RCC 7860 (cell line): ENCODE data around the gene USP7.
"Not testable (repeated sequence)": the region's sequence is repeated elsewhere in the genome, so short reads cannot be mapped to it uniquely, and the experiment has no call there.

Experiments used
- DNase-seq: peaks from one replicate; pipeline ENCODE4 v3.0.0-alpha.2; 2015; ENCODE audit warnings: low spot score
- FAIRE-seq: peaks from 2 replicates; lab custom pipeline; 2012; peaks lifted over from hg19 to GRCh38; lab: Jason Lieb, UNC

Gene USP7

DNA sequence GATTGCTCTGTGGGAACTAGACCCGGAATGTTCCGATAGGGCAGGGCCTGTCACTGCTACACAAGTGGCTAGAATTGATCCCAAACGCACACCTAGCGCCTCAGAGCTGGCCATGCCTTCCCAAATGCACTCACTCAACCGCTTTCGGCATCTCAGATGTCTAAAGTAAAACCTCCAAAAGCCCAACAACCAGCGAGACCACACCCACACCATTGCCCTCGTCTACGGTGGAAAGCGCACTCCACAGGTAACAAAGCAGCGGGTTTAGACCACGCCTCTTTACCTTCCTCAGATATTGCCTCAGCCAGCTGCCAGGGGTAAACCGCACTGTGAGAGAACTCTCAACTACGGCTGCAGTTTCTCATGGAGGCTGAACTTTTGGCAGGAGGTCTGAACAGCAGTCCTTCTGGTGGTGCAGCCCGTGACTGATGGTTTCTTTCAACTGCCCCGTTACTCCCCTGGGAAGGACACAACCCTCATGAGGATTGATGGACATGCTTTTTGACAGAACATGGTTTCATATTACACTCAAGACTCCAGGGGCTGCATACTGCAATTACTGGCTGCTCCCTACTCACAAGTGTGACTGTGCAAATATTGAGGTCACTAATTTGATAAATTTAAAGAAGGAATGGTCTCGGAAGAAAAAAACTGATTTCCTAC is 34.5 kb downstream of the USP7 start:
- no peak for DNase-seq
- FAIRE-seq, result no peak

DNA sequence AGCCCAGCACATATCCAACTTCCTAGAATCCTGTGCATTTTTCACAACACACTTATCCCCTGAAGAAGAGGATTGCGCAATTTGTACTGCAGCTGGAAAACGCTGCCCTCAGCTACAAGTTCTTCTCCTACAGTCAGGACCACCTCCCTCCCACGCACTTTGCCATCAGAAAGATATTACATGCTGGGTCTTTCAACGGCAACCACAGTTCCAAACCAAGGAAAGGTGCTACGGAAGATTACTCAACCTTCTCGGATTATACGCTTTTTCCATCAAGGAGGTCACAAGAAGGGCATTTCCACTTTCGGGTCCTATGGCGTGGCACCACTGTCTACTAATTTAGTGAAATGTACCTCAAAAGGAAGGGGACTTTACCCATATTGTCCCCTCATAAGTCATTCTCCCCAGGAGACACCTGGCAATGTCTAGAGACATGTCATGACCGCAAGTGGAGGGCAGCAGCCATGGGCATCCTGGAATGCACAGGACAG is 35.2 kb downstream of the USP7 start:
- FAIRE-seq, result no peak
- no peak for DNase-seq

DNA sequence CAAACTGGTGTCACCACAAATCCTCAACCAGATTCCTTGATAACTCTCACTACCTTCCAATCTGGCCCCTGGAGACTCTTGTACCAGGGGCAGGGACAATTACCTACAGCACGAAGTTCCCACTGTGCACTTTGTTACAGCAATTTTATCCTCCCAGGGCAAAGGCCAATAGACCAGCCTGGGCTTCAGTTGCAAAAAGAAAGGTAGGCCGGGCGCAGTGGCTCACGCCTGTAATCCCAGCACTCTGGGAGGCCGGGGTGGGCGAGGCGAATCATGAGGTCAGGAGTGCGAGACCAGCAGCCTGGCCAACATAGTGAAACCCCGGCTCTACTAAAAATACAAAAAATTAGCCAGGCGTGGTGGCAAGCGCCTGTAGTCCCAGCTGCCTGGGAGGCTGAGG is 36.9 kb downstream of the USP7 start:
- DNase-seq, result no peak
- FAIRE-seq, result no peak

DNA sequence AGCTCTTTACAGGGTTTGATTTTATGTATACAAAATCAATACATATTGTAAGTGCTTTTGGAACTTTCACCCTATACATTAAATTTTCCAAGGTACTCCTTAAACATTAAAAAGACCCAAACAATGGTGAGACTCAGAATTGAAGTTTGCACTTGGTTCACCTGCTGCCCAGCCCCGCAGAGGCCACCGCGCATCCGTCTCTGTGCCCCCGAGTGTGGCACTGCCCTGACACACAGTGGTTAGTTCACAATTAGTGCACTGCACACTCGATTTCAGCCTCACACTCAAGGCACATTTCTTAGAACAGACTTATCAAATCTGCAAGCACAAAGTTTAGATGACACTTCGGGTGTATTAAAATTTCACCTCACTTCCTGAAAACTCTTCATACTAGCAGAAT is 38.3 kb downstream of the USP7 start:
- FAIRE-seq (no peak), DNase-seq (no peak)

DNA sequence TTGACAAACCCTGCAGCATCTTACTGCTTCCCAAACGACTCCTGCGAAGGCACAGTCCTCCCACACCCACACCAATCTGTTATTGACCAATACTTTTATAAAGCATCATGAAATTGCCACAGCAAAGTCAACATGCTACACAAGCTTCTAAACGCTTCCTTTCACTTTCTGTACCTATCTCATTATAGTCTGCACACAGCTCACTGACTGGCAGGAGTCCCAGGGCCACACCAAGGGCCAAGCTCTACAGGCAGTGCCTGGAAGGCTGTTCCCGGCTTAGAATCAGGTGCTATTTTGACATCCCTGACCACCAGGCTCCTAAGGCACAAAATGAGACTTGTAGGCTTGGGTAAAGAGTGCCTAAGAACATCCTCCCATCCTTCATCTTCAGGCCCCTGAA is 39.5 kb downstream of the USP7 start:
- DNase-seq, result no peak
- FAIRE-seq, result no peak

DNA sequence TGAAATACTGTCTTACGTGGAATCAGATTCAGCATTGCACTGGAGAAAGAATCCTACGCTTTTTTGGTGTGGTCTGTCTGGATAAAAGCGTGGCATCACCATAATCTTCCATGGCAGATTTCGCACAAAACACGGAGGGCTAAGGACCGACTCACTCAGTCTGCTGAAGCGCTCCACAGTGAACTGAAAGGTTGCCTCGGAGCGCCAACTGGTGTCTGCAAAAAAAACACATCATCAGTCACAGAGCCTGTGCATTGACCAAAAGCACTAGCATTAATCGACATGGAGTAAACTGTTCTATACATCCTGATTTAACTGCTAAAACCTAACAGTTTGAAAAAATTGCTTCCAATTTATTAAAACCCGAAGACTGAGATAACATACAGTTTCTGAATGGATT is 40.5 kb downstream of the USP7 start:
- no peak for FAIRE-seq

DNA sequence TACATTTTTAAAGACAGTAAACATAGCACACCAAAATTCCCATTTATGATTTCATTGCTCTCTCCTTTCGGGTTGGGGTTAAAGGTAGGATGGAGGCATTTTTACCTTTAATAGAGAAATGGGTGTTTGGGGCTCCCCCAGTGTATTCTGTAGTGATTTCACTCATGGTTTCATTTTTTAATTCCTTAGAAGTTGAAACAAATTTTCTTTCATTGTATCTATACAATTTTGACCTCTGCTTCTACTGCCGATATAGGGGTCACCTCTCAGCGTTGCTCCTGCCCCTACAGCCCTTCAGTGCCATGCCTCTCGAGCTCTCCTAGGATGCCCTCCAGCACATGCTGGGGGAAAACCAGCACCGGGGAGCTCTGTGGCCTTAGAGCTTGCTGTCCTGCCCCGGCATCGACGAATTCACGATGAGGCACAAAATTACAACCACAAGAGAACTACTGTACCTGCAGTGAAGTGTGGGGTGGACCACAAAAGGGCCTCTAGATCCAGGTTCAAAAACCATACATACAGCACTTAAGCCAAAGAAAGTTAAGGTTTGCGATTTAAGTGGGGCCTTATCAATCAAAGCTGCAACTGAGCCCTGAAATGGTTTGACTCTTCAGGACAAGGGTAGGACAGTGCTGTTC is 42.2 kb downstream of the USP7 start:
- FAIRE-seq, result no peak
- DNase-seq, result no peak

More for the DNA sequence above, 40.5 kb downstream of the USP7 start:
- no peak for DNase-seq

DNA sequence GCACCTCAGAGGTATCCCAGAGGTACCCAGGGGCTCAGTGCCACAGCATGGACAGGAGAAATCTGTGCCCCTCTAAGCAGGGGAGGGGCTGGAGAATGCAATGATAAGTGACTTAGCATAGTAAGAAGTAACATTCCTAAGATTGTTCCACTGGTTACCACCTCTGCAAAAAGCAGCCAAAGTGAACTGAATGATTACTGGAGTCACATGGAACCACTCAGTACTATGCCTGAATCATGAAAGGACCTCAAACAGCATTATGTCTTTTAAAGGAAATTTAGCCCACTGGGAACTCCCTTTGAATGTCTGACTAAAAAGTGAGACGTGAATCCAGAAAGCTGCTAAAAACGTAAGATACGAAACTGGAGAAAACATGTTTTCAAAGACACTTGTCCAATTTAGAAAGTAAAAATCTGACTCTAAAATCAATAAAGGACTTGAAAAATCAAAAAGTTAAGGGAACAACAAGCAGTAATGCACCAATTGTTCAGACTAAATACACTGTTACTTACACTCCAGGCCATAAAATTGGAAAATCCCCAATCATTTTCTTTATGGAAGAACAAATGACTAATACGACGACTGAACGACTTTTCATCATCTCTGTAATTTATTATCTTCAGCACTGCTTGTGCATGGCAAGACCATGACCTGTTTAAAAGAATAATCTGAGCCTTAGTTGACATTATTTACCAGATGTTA is 42.9 kb downstream of the USP7 start:
- DNase-seq, result no peak
- FAIRE-seq, result no peak

DNA sequence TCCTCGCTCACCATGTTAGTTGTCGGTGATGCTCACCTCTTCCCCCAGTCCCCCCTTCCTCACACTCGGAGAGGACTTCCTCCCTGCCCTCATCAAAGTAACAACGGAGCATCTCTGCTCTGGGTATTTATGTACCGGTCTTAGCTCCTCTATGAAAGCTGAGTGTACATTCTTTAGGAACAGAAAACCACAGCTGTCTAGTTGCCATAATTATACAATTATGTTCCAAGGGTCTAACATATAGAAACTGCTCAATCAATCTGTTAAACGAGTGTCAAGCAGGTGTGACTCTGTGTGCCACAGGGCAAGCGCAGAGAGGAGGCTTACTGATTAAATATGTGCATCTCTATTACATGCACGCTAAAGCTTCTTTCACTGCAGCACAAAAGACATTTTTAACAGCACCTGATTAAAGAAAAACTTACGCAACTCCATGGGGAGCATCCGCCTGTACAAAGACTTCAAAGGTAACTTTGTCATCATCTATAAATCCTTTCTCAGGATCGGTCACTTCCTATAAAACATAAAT is 43.7 kb downstream of the USP7 start:
- DNase-seq (no peak), FAIRE-seq (no peak)

DNA sequence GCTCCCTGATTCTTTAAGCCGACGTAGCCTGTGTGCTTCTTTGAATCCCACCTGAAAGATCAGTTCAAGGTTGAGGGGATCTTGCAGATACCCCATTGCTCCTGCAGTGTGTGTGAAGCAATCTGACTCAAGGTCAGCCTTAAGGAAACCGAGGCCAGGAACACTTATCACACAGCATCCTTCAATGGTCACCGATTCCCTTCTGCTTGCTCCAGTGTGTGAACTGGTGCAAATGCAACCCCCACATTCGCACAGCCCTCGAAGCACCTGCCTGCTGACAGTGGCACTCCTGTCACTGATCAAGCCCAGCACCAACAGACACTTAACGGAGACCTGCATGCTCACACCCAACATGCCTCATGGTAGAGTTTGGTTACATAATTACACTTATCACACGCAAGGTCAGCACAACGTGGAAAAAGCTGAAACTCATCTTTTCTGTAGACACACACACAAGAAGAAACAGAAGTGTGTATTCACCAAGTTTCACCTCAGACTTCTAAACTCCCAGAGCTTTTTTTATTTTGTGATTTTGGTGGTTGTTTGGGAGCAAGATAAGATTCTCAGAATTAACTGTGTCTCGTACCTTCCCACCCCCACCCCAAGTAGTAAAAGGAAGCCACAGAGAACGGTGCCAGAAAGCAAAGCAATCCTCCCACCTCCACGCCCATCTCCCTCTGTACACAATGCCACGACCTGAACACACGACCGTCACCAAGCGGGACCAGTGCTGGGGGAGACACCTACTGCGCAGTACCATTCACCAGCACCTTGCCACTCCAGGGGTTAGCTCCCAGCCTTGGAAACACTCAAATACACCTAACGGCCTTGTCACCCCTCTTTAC is 44.4 kb downstream of the USP7 start:
- DNase-seq (no peak), FAIRE-seq (no peak)

DNA sequence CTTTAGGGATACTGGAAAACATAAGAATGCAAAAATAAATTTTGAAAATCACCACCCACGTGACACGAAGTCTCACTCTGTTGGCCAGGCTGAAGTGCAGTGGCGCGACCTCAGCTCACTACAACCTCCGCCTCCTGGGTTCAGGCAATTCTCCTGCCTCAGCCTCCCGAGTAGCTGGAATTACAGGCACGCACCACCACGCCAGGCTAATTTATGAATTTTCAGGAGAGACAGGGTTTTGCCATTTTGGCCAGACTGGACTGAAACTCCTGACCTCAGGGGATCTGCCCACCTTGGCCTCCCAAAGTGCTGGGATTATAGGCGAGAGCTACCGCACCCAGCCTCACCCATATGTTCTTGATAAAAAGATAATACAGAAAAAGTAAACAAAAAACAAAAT is 46.4 kb downstream of the USP7 start:
- DNase-seq, FAIRE-seq: not testable (repeated sequence)

DNA sequence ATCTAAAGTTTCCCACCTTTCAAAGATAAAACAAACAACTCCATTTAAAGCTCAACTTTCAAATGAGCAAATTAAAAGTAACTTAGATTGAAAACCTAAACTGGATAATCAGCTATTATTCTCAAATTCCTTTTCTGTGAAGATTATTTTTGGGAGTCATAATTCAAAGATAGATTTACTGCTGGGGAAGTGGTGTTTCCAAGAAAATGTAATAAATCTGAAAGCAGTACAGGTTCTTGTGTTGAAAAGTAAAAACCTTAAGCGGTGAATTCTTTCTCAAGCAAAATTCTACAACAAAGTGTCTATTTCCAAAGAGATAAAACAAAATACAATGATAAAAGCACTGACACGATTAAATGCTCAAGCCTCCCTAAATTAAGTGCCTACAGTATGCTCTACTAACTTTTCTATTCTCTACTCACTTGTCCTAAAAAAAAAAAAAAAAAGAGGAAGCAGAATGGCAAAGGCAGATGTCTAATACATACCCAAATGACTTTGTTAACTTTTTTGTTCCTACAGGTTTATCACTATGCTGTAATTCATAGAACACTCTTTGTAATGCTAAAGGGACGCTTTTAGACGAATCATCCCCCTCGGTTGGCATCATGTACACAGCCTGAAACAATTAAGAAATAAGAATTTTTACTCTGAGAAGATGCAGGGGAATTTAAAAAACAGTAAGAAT is 47.0 kb downstream of the USP7 start:
- FAIRE-seq, result no peak

DNA sequence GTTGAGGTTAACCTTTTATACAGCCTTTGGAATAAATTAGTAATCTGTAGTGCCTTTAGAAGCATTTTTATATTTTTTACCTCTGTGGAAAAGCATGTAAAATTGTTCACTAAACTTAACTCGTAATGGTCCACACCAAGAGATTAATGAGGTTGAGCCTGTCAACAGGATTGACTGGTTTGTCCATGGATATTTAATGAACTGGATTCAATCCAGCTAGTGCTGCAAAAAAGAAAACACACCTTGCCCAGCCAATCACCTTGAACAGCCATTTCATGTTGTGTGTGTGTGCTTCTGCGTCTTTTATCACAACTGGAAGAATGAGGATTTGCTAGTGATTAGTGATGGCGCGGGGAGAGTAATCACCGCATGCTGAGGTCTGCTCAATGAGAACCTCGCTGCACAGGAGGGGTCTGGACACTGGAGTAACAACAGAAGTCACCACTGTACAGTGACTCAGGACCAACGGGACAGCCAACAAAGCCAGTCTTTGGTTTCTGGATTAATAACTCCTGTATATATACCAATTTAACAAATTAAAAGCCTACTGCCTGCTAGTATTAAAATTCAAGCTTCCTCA is 47.9 kb downstream of the USP7 start:
- FAIRE-seq, result no peak
- DNase-seq, result no peak

More for the DNA sequence above, 47.0 kb downstream of the USP7 start:
- DNase-seq, result no peak

DNA sequence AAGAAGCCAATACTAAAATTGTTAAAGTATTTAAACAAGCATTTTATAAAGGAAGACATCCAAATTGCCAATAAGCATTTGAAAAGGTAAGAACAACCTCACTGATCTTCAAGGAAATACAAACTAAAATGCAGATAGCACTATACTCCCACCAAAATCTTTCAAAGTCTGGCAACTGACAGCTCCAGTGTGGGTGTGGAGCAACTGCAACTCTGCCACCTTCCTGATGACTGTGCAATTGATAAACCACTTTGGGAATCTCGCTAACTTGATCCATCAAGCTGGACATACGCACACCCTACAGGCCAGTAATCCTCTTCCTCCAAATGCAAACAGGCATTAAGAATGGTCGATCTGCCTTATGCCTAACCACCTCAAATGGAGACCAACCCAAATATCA is 49.6 kb downstream of the USP7 start:
- FAIRE-seq (no peak), DNase-seq (no peak)

DNA sequence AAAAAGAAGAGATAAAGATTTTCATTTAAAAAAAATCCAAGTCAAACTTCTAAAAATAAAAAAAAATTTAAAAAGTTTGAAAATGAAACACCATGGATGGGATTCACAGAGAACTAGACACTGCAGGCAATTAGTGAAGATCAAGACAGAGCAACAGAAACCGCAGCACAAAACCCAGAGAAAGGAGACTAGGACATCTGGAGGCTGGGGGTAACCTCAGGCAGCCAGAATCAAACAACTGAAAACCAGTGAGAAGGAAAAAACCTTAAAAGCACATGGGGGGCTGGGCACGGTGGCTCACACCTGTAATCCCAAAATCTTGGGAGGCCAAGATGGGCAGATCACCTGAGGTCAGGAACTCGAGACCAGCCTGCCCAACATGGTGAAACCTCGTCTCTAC is 50.9 kb downstream of the USP7 start:
- no peak for FAIRE-seq
- DNase-seq, result no peak

DNA sequence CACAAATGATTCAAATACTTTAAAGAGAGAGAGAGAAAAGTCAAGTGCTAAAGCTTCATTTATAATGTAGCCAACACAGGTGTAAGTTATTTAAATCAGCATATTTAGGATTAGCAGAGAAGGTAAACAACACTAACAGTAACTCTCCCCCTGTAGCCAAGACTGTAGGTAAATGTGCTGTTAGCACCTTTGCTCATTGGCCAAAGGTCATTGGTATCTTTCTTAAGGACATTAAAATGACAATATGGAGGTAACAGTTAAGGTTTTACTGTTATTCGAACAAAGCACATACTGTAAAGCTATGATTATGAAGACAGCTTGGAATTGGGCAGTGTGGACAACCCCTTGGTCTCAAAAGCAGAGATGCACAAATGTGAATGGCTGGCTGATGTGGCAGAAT is 52.9 kb downstream of the USP7 start:
- DNase-seq (no peak), FAIRE-seq (no peak)

DNA sequence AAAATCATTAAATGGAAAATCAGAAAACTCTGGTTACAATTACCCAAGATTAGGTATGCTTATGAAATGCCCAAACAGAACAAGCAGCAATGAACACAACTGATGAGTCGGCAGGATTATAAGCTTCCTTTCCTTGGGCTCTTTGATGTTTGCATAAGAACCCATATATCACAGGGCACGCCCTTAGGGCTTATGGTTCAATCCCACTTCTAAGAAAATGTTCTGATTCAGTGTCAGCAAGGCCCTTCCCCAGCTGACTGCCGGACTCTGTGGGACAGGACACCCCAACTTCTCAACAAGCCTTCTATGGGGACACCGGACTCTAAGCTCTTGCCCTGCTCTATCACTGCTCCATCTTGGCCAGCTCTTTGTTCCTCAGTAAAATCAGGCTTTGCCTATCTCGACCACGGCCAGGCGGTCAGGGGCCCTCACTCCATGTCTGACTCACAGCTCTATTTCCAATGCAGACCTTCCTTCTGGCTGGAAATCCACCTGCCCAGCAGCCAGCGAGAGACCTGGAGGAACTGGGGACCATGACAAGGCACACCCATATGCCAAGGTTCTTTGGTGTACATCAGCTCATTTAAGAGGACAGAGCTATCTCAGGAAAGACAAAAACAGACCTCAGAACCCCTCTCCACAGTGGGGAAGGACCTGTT is 54.8 kb downstream of the USP7 start:
- DNase-seq (no peak), FAIRE-seq (no peak)

DNA sequence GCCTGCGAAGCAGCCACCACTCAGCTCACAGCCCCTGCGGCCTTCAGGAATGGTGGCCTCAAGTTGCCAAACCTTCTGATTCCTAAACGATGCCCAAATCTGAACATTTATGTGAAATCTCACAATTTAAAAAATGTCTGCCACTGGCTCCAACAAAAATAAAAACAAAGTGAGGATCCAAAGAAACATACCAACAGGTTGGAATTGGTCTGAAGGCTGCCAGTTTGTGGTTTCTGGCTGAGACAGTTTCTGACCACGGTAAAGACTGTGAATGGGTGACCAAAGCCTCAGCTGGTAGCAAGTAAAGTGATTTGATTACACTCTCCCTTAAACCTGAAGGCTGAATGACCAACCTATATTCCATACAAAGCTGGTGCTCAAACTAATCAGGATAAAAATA is 56.6 kb downstream of the USP7 start:
- no peak for FAIRE-seq
- no peak for DNase-seq

DNA sequence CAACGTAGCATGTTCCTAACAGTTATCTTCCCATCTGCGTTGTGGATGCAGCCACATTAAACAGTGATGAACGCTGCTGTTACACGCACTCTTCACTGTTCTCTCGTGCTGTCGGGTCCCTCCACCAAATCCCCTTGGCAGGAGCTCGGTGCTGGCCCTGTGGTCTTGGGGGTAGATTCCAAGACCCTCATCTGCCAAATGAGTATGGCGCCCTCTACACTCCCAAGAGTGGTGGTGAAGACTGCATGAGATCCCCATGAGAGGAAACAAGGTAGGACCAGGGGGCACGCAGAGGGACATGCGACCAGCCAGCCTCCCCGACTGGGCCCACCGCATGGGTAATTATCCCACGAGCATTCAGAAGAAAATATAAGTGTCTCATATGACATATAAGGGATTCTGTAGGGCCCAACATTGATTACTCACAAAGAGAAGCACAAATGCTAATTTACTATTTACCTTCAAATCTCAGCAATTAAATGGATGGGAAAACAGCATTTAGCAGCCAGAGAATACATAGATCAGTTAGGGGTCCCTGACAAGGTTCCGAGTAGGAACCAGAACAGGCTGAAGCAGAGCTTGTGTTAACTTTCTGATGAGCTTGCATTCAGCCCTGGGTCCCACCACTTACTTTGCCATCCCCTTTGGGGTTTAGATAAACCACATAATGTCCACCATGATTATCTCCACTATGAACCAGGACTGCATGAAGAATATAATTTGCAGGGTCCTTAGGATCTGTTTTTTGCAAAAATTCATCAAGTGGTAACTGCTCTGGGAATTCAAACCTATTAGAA is 57.7 kb downstream of the USP7 start:
- FAIRE-seq (no peak), DNase-seq (no peak)
